ENCODE data around the gene DZIP3. TPM values are rescaled to one million over a fixed set of nuclear protein-coding genes. Genes with fewer than 3 reads are reported as not detected.

DZIP3 gene, protein sequence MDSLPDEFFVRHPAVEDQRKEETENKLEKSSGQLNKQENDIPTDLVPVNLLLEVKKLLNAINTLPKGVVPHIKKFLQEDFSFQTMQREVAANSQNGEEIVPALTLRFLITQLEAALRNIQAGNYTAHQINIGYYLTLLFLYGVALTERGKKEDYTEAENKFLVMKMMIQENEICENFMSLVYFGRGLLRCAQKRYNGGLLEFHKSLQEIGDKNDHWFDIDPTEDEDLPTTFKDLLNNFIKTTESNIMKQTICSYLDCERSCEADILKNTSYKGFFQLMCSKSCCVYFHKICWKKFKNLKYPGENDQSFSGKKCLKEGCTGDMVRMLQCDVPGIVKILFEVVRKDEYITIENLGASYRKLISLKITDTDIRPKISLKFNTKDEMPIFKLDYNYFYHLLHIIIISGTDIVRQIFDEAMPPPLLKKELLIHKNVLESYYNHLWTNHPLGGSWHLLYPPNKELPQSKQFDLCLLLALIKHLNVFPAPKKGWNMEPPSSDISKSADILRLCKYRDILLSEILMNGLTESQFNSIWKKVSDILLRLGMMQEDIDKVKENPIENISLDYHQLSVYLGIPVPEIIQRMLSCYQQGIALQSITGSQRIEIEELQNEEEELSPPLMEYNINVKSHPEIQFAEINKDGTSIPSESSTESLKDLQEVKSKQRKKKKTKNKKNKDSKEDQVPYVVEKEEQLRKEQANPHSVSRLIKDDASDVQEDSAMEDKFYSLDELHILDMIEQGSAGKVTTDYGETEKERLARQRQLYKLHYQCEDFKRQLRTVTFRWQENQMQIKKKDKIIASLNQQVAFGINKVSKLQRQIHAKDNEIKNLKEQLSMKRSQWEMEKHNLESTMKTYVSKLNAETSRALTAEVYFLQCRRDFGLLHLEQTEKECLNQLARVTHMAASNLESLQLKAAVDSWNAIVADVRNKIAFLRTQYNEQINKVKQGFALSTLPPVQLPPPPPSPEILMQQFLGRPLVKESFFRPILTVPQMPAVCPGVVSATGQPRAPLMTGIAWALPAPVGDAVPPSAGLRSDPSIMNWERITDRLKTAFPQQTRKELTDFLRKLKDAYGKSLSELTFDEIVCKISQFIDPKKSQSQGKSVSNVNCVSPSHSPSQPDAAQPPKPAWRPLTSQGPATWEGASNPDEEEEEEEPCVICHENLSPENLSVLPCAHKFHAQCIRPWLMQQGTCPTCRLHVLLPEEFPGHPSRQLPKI
- total RNA-seq (2022) = 20.9 and 21.2 TPM in 2 replicates
- Bru-seq, nascent RNA = percentile 68 among the genes with signal in this experiment
- percentile 71 among the genes with signal in this experiment for BruChase-seq, experiment 1, labeled RNA remaining after a 2-hour chase
- BruChase-seq, experiment 2, labeled RNA remaining after a 6-hour chase = percentile 72 among the genes with signal in this experiment
- long read RNA-seq, full-length matches to known transcripts = 10 of 18 reads
- long read RNA-seq, partial matches to known transcripts = 4 of 18 reads
- long read RNA-seq, other reads (novel, unspliced or antisense) = 4 of 18 reads

DNA sequence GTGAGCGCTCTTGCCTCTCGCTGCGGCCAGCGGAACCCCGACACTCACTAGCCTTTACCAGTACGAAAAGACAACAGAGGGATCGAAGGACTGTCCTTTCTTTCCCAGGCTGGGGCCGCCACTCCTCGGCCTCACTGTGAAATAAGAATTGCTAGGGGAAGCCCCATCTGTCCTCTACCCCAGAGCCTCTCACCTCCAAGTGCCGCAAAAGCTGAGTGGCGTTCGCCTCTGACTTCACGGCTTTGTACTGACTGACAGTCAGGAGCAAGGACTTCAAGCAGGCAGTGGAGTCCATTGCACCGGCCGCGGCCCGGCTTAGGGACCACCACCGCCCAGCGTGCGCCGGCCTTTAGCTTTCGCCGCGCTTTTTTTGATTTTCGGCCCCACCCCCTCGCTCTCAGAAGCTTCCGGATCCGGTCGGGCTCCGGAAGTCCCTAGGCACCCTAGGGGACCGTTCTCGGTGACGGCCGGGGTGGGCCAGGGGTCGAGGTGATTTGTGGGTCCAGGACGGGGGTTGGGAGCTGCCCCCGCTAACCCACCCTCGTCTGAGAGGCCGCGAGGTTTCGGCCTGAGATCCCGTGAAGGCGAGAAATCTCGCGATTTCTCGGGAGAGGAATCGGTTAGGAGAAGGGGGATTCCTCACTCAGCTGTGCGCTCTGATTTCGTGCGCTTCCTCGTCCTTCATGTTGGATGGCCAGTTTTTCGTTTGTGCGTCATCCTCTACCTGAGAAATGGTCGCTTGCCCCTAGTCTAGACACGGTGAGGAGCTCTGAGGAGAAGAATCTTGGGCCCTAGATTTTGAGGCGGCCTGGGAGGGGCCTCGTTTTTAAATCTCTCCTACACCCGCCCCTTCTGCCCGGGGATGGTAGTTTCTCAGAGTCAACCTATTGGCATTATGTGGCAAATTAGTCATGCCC is at the start of gene DZIP3, which contains the start of gene CIP2A:
Gene DZIP3, plus strand, starts transcription at position 642 of the 917 bp plus-strand sequence. CDS start 15,685 bp downstream, outside the sequence.
Gene CIP2A, minus strand, starts transcription at position 358 of the 917 bp plus-strand sequence. Its CDS starts 63 bp downstream, at position 295.
- peak; percentile 95 to 97 for DNase-seq
- H3K36me3 Mint-ChIP-seq (ENCODE audit: insufficient read depth, unreplicated experiment) = peaks cover 11% of the 10 kb centered on the region
- H3K27ac Mint-ChIP-seq (ENCODE audit: unreplicated experiment) = peak within 1 kb of the TSS; percentile 98
- intact Hi-C loops (cut with micrococcal nuclease; ENCODE audit: unreplicated experiment) = loop anchor here (1.0 kb wide), 1 partner anchor 34 kb away; no protein-coding TSS in a partner anchor
- TF ChIP-seq, protein P1, sequence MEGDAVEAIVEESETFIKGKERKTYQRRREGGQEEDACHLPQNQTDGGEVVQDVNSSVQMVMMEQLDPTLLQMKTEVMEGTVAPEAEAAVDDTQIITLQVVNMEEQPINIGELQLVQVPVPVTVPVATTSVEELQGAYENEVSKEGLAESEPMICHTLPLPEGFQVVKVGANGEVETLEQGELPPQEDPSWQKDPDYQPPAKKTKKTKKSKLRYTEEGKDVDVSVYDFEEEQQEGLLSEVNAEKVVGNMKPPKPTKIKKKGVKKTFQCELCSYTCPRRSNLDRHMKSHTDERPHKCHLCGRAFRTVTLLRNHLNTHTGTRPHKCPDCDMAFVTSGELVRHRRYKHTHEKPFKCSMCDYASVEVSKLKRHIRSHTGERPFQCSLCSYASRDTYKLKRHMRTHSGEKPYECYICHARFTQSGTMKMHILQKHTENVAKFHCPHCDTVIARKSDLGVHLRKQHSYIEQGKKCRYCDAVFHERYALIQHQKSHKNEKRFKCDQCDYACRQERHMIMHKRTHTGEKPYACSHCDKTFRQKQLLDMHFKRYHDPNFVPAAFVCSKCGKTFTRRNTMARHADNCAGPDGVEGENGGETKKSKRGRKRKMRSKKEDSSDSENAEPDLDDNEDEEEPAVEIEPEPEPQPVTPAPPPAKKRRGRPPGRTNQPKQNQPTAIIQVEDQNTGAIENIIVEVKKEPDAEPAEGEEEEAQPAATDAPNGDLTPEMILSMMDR (IDR thresholded peaks at IDR 0.05; ENCODE audit: insufficient read depth in 1 of 2, low read depth in 1 of 2, low read length in 1 of 2, severe bottlenecking in 1 of 2, unreplicated experiment in 1 of 2) = no peak
- no peaks in the 10 kb centered on the region for H3K4me1 ChIP-seq
- POLR2A ChIA-PET = interaction anchor here (0.7 to 1.7 kb wide), 6 partner anchors 13 to 351 kb away, joined by 3 to 12 read pairs (median 4); no protein-coding TSS in a partner anchor
- peak within 1 kb of the TSS; percentile 95 for H3K4me3 ChIP-seq (ENCODE audit: low read depth, low read length)
- peaks cover 8% of the 10 kb centered on the region for H3K4me1 Mint-ChIP-seq (ENCODE audit: low read depth, unreplicated experiment)
- H3K36me3 ChIP-seq (ENCODE audit: control insufficient read depth, insufficient read depth, low read length) = no peaks in the 10 kb centered on the region
- H3K27me3 ChIP-seq (replicated peaks; ENCODE audit: control insufficient read depth, insufficient read depth, low read length) = no peaks in the 10 kb centered on the region
- no peaks in the 10 kb centered on the region for H3K9me3 ChIP-seq
- no peaks in the 10 kb centered on the region for H3K9me3 Mint-ChIP-seq (ENCODE audit: unreplicated experiment)
- H3K27me3 Mint-ChIP-seq (ENCODE audit: insufficient read depth, unreplicated experiment) = no peaks in the 10 kb centered on the region
- CTCF ChIA-PET = no interaction called here
- H3K4me3 Mint-ChIP-seq (ENCODE audit: unreplicated experiment) = peak within 1 kb of the TSS; percentile 88
- no TSS peak for BruUV-seq (replicated peaks)

DNA sequence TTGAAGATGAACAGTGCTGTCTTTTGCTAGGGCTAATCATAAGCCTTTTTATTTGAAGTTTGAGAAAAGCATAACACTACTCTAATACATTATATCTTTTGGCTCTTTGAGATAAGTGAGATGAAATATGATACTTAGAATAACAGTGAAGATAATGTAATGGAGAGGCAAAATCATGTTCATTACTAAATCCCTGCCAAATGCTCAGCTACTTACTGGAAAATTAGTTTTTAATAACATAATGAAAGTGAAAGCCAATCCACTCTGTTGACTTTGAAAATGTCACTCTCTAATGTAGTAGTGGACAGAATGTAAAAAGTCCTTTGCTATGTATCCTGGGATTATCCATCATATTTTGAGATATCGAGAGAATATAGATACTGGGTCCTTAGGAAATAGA is 43.3 kb upstream of the DZIP3 start:
- no peaks in the 10 kb centered on the region for H3K9me3 ChIP-seq
- no peaks in the 10 kb centered on the region for H3K4me1 ChIP-seq
- Mint-ChIP-seq H3K4me1 (ENCODE audit: low read depth, unreplicated experiment) (no peaks in the 10 kb centered on the region), H3K36me3 (ENCODE audit: insufficient read depth, unreplicated experiment) (peaks cover 17% of the 10 kb centered on the region), H3K27ac (ENCODE audit: unreplicated experiment) (no peak overlapping the region), H3K4me3 (ENCODE audit: unreplicated experiment) (no peak overlapping the region), H3K27me3 (ENCODE audit: insufficient read depth, unreplicated experiment) (no peaks in the 10 kb centered on the region), H3K9me3 (ENCODE audit: unreplicated experiment) (no peaks in the 10 kb centered on the region)
- no peak for DNase-seq
- intact Hi-C loops (cut with micrococcal nuclease; ENCODE audit: unreplicated experiment) = no loop called here
- ChIA-PET POLR2A (no interaction called here), CTCF (no interaction called here)
- TF ChIP-seq, protein P1 (IDR thresholded peaks at IDR 0.05; ENCODE audit: insufficient read depth in 1 of 2, low read depth in 1 of 2, low read length in 1 of 2, severe bottlenecking in 1 of 2, unreplicated experiment in 1 of 2) = no peak
- no peaks in the 10 kb centered on the region for H3K36me3 ChIP-seq (ENCODE audit: control insufficient read depth, insufficient read depth, low read length)
- H3K4me3 ChIP-seq (ENCODE audit: low read depth, low read length) = no peak overlapping the region
- no peaks in the 10 kb centered on the region for H3K27me3 ChIP-seq (replicated peaks; ENCODE audit: control insufficient read depth, insufficient read depth, low read length)
- no TSS peak for BruUV-seq (replicated peaks)
